ENCODE results near the gene WFDC1.
"Not testable (repeated sequence)": the region's sequence is repeated elsewhere in the genome, so short reads cannot be mapped to it uniquely, and the experiment has no call there.

WFDC1 gene

DNA sequence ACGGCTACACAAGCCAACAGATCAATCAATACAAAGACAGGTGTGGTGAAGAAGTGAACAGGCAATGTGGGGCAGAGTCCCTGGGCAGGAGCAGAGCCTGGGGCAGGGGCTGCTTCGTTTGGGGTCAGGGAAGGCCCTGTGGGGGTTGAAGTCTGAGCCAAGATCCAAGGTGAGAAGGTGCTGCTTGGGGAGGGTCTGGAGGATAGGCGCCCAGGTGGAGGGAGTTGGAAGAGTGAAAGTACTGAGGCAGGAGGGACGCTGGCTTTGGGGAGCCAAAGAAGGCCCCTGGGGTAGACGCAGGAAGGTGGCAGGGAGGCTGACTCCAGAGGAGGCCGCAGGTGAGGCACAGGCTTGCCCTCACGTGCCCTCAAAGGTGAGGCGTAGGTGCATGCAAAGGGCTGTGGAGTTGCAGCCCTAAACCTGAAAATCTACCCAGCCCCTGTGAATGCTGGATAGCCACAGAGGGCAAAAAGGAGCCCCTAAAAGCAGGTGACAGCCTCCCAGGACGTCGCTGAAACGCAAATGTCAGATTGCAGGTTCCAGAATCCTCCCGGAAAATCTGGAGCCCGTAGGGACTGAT lies 33.3 kb downstream of the WFDC1 start:
- no peak for DNase-seq (ENCODE audit: low read depth, low spot score)

- no peak for DNase-seq (ENCODE audit: low read depth, low spot score)
Observed at GRCh38 chr16:84329016-84329415, 34.3 kb downstream of the WFDC1 start.

DNA sequence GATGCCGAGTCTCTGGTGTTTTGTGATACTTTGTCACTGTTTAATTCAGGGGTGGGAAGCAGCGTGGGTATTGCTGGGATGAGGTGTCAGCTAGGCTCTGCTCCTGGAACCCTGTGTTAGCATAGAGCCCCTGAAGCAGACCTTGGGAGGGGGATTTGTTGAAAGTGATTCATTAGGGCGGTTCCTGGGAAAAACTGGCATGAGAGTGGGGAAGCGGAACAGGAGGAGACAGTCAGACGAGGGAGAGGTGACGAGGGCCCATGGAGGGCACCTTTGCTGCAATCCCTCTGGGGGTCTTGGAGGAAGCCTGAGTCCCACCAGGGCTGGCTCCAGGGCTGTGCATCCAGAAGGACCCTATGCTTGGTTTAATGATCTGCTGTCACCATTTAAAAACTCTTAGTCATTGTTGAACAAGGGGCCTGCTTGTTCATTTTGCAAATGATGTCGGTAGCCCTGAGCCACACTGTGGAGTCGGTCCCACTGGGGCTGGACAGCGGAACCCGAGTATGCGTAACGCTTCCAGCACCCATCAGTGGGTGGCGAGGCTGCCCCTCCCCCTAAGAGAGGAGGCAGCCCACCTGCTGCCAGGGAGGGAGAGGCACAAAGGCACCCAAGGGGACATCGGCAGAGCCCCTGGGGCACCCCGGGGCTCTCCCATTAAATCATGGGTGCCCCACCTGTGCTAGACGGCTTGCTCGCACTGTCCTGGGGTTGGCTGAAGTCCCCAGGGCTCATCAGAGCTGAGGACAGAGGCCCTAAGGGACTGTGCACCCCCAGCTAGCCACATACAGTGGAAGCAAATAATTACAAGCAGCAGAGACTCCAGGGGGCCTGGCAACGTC lies 35.4 kb downstream of the WFDC1 start:
- DNase-seq (ENCODE audit: low read depth, low spot score) = no peak

DNA sequence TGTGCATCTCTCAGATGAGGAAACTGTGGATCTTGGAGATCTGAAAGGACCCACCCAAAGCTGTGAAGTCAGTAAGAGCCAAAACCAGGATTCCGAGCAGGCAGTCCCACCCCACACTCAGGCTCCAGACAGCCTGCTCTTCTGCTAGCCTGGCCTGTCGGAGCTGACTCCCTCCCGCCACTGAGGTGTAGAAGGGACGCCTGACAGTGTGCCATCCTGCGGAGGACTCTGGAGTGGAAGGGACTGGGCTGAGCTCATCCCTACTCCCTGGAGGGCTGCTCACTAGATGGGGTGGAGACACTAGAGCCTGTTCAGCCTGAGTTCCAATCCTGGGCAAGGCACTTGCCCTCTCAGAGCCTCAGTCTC lies 36.0 kb downstream of the WFDC1 start:
- DNase-seq (ENCODE audit: low read depth, low spot score) = no peak

- DNase-seq (ENCODE audit: low read depth, low spot score) = no peak
Observed at GRCh38 chr16:84331998-84332780, 37.5 kb downstream of the WFDC1 start.

GRCh38 chr16:84332975-84333684 lies 38.5 kb downstream of the WFDC1 start:
- DNase-seq (ENCODE audit: low read depth, low spot score) = no peak

GRCh38 chr16:84334058-84334457 lies 39.4 kb downstream of the WFDC1 start:
- no peak for DNase-seq (ENCODE audit: low read depth, low spot score)

DNA sequence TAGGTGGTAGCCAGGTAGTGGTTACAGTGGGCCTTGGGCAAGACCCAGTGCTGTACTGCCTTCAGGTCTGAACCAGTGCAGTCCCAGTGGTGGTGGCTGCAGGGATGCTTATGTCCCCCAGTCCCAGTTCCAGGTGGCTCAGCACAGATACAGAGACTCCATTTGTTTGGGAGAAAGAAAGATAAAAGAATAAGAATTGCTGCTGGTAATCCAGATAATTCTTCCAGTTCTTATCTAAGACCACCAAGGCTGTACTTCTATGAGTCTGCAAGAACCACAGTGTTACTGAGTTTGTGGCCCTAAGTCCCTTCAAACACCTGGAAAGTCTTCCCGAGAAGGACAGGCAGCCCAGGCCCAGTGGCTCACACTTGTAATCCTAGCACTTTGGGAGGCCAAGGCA lies 39.8 kb downstream of the WFDC1 start:
- no peak for DNase-seq (ENCODE audit: low read depth, low spot score)

DNA sequence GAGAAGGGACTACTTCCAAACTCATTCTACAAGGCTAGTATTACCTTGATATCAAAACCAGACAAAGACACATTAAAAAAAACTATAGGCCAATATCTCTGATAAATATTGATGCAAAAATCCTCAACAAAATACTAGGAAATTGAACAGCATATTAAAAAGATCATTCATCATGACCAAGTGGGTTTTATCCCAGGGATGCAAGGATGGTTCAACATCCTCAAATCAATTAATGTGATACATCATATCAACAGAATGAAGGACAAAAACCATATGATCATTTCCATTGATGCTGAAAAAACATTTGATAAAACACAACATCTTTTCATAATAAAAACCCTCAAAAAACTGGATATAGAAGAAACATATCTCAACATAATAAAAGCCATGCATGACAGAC lies 42.6 kb downstream of the WFDC1 start:
- not testable (repeated sequence) for DNase-seq (ENCODE audit: low read depth, low spot score)

DNA sequence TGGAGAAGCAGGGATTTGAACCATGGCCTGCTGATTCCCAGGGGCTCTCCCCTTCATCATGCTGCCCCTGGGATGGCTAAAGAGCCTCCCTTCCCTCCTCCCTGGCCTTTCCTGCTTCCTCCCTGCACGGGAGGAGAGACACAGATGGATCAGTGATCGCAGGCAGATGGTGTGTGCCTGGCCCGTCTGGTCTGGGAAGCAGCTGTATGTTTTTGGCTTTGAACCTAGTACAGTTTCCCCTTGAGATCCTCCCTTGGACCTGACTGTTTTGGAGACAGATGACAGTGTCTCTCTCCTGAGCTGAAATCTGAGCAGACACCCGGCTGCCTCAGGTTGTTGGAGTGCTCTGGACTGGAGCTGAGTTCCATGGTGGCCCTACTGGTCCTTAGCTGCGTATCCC lies 44.6 kb downstream of the WFDC1 start:
- no peak for DNase-seq (ENCODE audit: low read depth, low spot score)

GRCh38 chr16:84339766-84340165 lies 45.1 kb downstream of the WFDC1 start:
- DNase-seq (ENCODE audit: low read depth, low spot score) = no peak

GRCh38 chr16:84340325-84341040 lies 45.8 kb downstream of the WFDC1 start:
- no peak for DNase-seq (ENCODE audit: low read depth, low spot score)

DNA sequence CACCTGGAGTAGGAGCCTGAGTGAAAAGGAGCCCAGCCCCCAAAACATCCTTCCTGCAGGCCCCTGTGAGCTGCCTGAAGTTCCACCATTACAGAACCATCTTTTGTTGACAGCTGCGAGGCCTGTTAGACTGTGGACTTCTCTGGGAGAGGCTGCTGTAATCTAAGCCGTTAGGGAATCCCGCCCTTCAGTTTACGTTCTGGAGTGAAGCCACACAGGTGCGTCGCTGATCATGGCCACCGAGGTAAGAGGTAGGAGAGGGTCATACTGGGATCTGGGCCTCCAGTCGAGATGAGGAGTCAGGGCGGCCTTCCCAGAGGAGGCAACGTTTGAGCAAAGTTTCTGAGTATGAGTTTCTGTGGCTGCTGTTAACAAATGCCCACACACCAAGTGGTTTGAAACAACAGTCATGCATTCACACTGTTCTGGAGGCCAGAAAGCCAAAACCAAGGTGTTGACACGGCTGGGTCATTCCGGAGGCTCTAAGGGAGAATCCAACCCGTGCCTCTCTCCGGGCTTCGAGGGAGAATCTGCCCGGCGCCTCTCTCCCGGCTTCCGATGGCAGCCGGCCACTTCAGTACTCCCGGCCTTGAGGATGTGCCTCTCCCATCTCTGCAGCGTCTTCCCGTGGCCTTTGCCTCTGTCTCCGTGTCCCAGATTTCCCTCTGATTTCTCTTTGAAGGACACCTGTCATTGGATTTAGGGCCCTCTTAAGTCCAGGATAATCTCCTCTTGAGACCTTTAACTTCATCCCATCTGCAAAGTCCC lies 47.0 kb downstream of the WFDC1 start:
- DNase-seq (ENCODE audit: low read depth, low spot score) = no peak

GRCh38 chr16:84343800-84344199 lies 49.1 kb downstream of the WFDC1 start:
- not testable (repeated sequence) for DNase-seq (ENCODE audit: low read depth, low spot score)

- DNase-seq (ENCODE audit: low read depth, low spot score) = no peak
Observed at GRCh38 chr16:84344781-84345180, 50.1 kb downstream of the WFDC1 start.

GRCh38 chr16:84347161-84347560 lies 52.5 kb downstream of the WFDC1 start:
- DNase-seq (ENCODE audit: low read depth, low spot score) = no peak

DNA sequence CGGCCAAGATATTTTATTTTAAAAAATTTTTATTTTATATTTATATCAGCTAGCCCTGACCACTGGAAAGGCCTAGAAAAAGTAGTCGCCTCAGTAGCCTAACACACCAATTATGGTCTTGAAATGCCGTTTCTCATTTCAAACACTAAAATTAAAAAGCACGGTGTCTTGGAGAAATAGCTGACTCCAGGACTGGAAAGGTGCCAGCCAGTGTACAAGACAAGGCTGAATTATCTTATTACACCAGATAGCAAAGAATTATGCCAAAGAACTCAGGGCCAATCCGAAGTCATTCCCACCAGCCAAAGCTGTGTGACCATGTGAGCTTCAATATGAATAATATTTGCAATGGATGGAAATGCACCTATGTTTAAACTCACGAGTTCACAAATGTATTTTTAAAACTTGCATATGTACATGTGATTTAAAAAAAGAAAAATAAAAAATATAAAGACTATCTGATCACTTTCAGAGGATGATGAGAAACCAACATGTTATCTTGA lies 53.8 kb downstream of the WFDC1 start:
- DNase-seq (ENCODE audit: low read depth, low spot score) = no peak

- no peak for DNase-seq (ENCODE audit: low read depth, low spot score)
Observed at GRCh38 chr16:84349862-84350684, 55.4 kb downstream of the WFDC1 start.

GRCh38 chr16:84350685-84351400 lies 56.2 kb downstream of the WFDC1 start:
- no peak for DNase-seq (ENCODE audit: low read depth, low spot score)

Data from smooth muscle cell of the brain vasculature (primary cell).